Muscle of leg (tissue), 16 donors: Measurements from ENCODE around the gene POTEJ. TPM values are rescaled to one million over a fixed set of nuclear protein-coding genes. Genes with fewer than 3 reads are reported as not detected.
"Not testable (repeated sequence)": the region's sequence is repeated elsewhere in the genome, so short reads cannot be mapped to it uniquely, and the experiment has no call there.

Experiments used
- DNase-seq: peaks from one replicate; pipeline ENCODE4 v3.0.0; 2013
- H3K27ac ChIP-seq: one replicate; pipeline ENCODE4 v1.5.1; 2013; ENCODE audit warnings: mild to moderate bottlenecking, low read length, control low read depth
- H3K27me3 ChIP-seq: one replicate; pipeline ENCODE4 v1.6.1; 2013; ENCODE audit warnings: low read length; ENCODE audit not compliant: control insufficient read depth, insufficient read depth
- H3K36me3 ChIP-seq: one replicate; pipeline ENCODE4 v1.6.1; 2013; ENCODE audit warnings: low read length; ENCODE audit not compliant: control insufficient read depth, insufficient read depth
- H3K4me1 ChIP-seq: one replicate; pipeline ENCODE4 v1.6.1; 2013; ENCODE audit warnings: low read length; ENCODE audit not compliant: control insufficient read depth, insufficient read depth
- H3K4me3 ChIP-seq: one replicate; pipeline ENCODE4 v1.5.1; 2013; ENCODE audit warnings: low read length, control low read depth
- H3K9me3 ChIP-seq: replicated peaks from 2 replicates; pipeline ENCODE4 v1.6.1; 2013; ENCODE audit warnings: low read depth, low read length; ENCODE audit not compliant: control insufficient read depth
- WGBS: methylation state at CpG from one replicate; pipeline ENCODE4 v1.1.5; 2013; ENCODE audit warnings: missing lambda C conversion rate; ENCODE audit not compliant: insufficient coverage; 5-methylcytosine and 5-hydroxymethylcytosine counted together
- long read RNA-seq, 11 donors: transcript quantifications; one replicate each; lab custom pipeline, GENCODE V29; 2026
- polyA plus RNA-seq, 8 donors: library from polyadenylated mRNA; unstranded; fragments of 120-200 nt; gene quantifications; one replicate each; pipeline versions ENCODE4 v1.2.1 to v1.2.3, GENCODE V29; 2013; ENCODE audit warnings: inconsistent platforms in 1 of 8, low replicate concordance in 1 of 8; ENCODE audit not compliant: insufficient read length in 8 of 8, insufficient read depth in 1 of 8
- total RNA-seq: library from RNA; stranded (reverse); fragments of 120-200 nt; gene quantifications from one replicate; pipeline ENCODE4 v1.2.4, GENCODE V29; 2013

POTEJ gene
- total RNA-seq (0.04 TPM), polyA plus RNA-seq (under 1 TPM in 2 of 8 donors, not detected in 6; 0.07 TPM)
- long read RNA-seq, donor 1: 0 reads
- long read RNA-seq, donor 2: 0 reads
- long read RNA-seq, donor 3: 0 reads
- long read RNA-seq, donor 4: 0 reads
- long read RNA-seq, donor 5: 0 reads
- long read RNA-seq, donor 6: 0 reads
- long read RNA-seq, donor 7: 0 reads
- long read RNA-seq, donor 8: 0 reads
- long read RNA-seq, donor 9: 0 reads
- long read RNA-seq, donor 10: 0 reads
- long read RNA-seq, donor 11: 0 reads

DNA sequence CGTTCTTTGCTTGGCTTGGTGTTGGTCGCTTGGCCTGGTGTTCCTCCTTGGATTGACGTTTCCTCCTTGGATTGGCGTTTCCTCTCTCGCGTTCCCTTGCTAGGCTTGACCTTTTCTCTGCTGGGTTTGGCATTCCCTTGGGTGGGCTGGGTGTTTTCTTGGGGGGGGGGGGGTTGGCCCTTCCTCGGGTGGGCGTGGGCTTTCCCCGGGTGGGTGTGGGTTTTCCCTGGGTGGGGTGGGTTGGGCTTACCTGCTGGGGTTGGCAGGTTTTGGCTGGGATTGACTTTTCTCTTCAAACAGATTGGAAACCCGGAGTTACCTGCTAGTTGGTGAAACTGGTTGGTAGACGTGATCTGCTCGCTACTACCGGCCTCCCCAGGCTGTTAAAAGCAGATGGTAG is at the start of gene POTEJ:
Gene POTEJ, plus strand, starts transcription at position 301 of the 400 bp plus-strand sequence. Its CDS starts 93 bp downstream, at position 394.
- not testable (repeated sequence) for H3K4me1 ChIP-seq, H3K27me3 ChIP-seq, DNase-seq, H3K36me3 ChIP-seq, H3K4me3 ChIP-seq, H3K9me3 ChIP-seq, H3K27ac ChIP-seq
- WGBS: no CpG with 5 or more reads among the region's 13 CpGs

DNA sequence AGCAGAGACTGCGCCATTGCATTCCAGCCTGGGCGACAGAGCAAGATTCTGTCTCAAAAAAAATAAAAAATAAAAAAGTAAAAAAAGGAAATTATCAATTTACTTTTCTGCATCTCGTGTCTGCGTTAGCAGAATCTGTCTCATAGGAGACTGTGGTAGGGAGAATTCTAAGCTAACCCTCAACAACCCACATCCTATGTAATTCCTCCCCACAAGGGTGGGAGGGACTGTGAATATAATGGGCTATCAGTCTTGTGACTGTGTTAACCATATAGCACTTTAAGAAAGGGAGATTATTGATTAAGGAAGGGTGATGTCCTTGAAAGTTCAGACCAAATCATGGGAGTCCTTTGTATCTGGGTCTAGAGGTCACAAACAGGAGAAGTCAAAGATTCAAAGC is 45.1 kb upstream of the POTEJ start:
- H3K4me1 ChIP-seq, DNase-seq, H3K27ac ChIP-seq, H3K9me3 ChIP-seq, H3K27me3 ChIP-seq, H3K36me3 ChIP-seq, H3K4me3 ChIP-seq: not testable (repeated sequence)
- WGBS: no CpG with 5 or more reads among the region's 4 CpGs

DNA sequence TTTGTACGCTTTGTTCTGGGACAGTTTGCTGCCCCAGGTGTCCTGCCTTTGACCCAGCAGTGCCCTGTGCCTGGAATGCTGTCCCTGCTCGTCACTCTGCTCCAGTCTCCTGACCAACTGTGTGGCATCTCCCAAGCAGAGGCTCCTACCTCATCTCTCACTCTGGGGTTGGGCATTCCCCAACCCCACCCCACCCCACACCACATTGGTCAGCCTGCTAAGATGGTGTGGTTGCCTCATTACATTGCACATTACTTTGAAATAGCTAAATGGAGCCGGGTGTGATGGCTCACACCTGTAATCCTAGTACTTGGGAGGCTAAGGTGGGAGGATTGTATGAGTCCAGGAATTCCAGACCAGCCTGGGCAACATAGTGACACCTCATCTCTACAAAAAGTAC is 39.3 kb upstream of the POTEJ start:
- no CpG with 5 or more reads among the region's 3 CpGs for WGBS
- not testable (repeated sequence) for H3K4me3 ChIP-seq, H3K9me3 ChIP-seq, H3K27me3 ChIP-seq, H3K27ac ChIP-seq, H3K4me1 ChIP-seq, DNase-seq, H3K36me3 ChIP-seq

DNA sequence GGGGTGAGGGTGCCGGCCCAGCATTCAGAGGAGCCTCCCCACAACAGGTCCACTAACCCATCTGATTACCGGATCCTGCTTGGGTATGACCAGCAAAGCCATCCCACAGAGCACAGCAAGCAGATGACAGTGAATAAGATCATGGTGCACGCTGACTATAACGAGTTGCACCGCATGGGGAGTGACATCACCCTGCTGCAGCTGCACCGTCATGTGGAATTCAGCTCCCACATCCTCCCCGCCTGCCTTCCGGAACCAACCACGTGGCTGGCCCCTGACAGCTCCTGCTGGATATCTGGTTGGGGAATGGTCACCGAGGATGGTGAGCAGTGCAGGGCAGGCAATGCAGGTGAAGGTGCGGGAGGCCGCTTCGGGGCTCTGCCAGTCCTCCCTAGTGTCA is 37.0 kb upstream of the POTEJ start:
- H3K9me3 ChIP-seq, H3K27ac ChIP-seq, H3K4me3 ChIP-seq, DNase-seq, H3K4me1 ChIP-seq, H3K36me3 ChIP-seq, H3K27me3 ChIP-seq: not testable (repeated sequence)
- WGBS: no CpG with 5 or more reads among the region's 13 CpGs

DNA sequence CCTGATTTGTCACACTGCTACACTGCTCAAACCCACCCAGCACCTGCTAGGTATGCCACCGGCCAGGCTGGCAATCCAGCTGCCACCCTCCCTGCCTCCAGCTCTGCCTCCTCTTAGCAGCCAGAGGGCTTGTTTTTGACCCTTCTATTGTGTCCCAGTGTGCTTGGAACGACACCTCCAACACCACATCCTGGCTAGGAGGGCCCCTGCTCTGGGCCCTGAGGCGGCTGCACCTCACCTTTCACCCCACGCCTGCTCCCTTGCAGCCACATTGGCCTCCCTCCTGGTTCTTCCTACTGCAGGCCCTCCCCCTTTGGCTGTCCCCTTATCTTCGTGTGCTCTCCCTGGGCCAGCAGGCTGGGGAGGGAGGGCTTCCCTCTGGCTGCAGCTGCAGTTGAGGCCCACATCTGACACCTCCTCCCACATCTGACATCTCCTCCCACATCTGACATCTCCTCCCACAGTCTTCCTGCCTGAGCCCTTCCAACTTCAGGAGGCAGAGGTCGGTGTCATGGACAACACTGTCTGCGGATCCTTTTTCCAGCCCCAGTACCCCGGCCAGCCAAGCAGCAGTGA is 34.9 kb upstream of the POTEJ start:
- no CpG with 5 or more reads among the region's 8 CpGs for WGBS
- H3K4me1 ChIP-seq, H3K27ac ChIP-seq, H3K36me3 ChIP-seq, DNase-seq, H3K4me3 ChIP-seq, H3K27me3 ChIP-seq, H3K9me3 ChIP-seq: not testable (repeated sequence)

DNA sequence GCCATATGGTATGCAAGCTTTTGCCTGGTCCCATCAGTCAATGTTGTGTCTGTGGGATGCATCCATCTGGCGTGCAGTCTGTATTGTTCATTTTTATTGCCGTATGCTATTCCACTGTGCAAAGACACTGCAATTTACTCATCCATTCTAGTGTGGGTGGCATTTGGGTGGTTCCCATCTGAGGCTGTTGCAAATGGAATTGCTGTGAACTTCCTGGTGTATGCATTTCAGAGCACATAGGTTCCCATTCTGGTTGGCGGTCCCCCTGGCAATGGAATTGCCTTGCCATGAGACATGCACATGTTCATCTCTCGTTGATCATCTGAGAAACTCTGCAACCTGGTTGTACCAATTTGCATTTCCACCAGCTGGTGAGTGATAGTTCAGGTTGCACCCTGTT is 33.7 kb upstream of the POTEJ start:
- DNase-seq, H3K4me1 ChIP-seq, H3K4me3 ChIP-seq, H3K9me3 ChIP-seq, H3K27me3 ChIP-seq, H3K27ac ChIP-seq, H3K36me3 ChIP-seq: not testable (repeated sequence)
- no CpG with 5 or more reads among the region's 4 CpGs for WGBS

DNA sequence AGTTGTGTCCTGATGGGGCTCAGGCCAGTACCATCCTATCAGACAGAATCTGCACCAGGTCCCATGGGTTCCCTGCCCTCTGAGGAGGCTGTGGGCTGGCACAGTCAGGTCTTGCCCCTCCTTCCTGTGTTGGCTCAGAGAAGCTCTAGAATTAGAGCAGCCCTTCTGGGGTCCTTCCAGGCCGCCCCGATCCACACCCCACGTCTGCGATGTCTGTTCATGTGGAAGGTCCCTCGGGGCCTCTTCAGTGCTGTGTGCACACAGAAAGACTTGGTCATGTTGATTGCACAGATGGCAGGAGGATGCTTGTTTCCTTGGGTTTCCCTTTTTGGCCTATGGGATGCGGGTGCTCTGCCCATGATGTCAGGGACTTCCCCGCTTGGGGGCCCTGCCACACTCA is 32.1 kb upstream of the POTEJ start:
- H3K9me3 ChIP-seq, H3K36me3 ChIP-seq, H3K27me3 ChIP-seq, DNase-seq, H3K4me3 ChIP-seq, H3K4me1 ChIP-seq, H3K27ac ChIP-seq: not testable (repeated sequence)
- WGBS: no CpG with 5 or more reads among the region's 7 CpGs

DNA sequence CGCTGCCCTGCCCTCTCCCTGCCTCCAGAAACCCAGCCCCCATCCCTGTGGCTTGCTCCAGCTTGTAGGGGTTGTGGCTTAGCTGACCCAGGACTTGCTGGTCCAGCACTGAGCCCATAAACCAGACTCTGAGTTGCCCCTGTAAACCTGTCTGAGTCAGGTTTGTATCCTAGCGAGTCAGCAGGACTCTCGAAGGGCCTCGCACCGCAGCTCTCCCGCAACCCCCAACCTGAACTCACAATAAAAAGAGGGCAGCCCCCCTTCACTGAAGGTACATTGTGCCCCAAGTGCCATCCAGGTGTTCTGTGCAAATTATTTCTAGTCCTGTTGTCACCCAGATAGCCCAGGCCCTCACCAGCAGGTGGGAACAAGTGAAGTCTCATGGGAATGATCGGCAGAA is 29.7 kb upstream of the POTEJ start:
- no CpG with 5 or more reads among the region's 7 CpGs for WGBS
- H3K4me1 ChIP-seq, H3K4me3 ChIP-seq, H3K27me3 ChIP-seq, H3K27ac ChIP-seq, H3K9me3 ChIP-seq, DNase-seq, H3K36me3 ChIP-seq: not testable (repeated sequence)

DNA sequence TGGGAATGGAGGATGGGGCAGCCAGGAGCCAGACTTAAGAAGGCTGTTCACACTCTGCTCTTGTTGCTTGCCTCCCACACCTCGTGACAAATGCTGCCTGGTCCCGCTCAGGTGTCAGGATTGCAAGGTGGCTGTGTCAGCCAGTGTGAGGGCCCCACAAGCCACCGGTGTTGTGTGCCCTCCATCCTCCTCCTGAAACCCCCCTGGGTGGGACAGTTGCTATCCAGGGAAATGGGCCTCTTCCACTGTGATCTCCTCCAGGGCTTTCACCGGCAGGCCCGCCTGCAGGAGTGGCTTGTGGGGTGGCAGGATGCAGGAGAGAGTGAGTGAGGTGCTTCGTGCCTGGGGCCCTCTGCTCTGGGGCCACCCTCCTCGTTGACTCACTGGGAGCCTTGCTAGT is 28.3 kb upstream of the POTEJ start:
- not testable (repeated sequence) for H3K4me3 ChIP-seq, H3K4me1 ChIP-seq, H3K27me3 ChIP-seq, H3K36me3 ChIP-seq, DNase-seq, H3K9me3 ChIP-seq, H3K27ac ChIP-seq
- WGBS: no CpG with 5 or more reads among the region's 7 CpGs

DNA sequence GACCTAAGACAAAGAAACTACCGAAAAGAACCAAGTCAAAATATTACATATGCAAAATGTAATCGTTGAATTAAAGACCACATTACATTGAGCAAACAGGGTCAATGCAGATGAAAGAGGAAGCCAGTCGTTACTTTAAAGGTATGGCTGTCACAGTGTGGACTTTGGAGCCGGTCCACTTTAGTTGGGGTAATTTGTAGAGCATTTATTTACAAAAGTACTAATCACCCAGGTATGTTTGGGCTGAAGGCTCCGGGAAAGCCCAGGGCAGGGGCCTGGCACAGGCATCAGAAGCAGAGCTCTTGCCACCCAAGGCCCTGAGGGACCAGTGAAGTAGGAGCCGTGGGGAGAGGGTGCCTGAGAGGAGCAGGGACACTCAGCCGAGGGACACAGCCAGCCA is 27.7 kb upstream of the POTEJ start:
- not testable (repeated sequence) for H3K4me3 ChIP-seq, H3K9me3 ChIP-seq, H3K27ac ChIP-seq, H3K27me3 ChIP-seq, H3K36me3 ChIP-seq, H3K4me1 ChIP-seq, DNase-seq
- WGBS: no CpG with 5 or more reads among the region's 7 CpGs

DNA sequence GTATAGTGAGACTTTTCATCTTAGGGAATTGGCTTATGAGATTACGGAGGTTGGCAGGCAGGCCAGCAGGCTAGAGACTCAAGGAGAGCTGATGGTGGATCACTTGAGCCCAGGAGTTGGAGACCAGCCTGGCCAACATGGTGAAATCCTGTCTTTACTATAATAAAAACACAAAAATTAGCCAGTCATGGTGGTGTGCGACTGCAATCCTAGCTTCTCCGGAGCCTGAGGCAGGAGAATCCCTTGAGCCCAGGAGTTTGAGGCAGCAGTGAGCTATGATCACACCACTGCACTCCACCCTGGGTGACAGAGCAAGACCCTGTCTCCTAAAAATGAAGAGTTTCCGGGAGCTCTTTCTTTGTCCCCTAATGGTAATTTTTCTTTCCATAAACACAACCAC is 26.5 kb upstream of the POTEJ start:
- not testable (repeated sequence) for H3K27ac ChIP-seq, H3K36me3 ChIP-seq, H3K9me3 ChIP-seq, H3K27me3 ChIP-seq, H3K4me1 ChIP-seq, H3K4me3 ChIP-seq, DNase-seq
- WGBS: no CpG with 5 or more reads among the region's 4 CpGs
